H1 (cell line): ENCODE results near the gene MASP1. TPM values are rescaled to one million over a fixed set of nuclear protein-coding genes. Genes with fewer than 3 reads are reported as not detected.

ENCODE experiments used
- CTCF ChIA-PET: fragments of 300-600 bp; sonication (Branson Sonifier 250); formaldehyde crosslinking; loops from one replicate; lab custom pipeline; 2021; ENCODE audit not compliant: partially characterized antibody; lab: Charles Lee
- POLR2A ChIA-PET: fragments of 300-600 bp; sonication (Branson Sonifier 250); formaldehyde crosslinking; loops from one replicate; lab custom pipeline; 2021; ENCODE audit warnings: inconsistent platforms; ENCODE audit not compliant: partially characterized antibody; lab: Charles Lee
- DNase-seq, 2 experiments: peaks; one replicate each; pipeline versions ENCODE4 v3.0.0 to v3.0.0-alpha.2; 2010 to 2022; ENCODE audit warnings: low spot score in 2 of 2, low read depth in 1 of 2, mixed read lengths in 1 of 2
- FAIRE-seq: peaks from 2 replicates; lab custom pipeline; 2011; peaks lifted over from hg19 to GRCh38; lab: Jason Lieb, UNC
- H2AFZ ChIP-seq: 2 replicates; pipeline ENCODE4 v1.8.1; 2012; ENCODE audit warnings: low read length, inconsistent platforms
- H2AK5ac ChIP-seq: 2 replicates; pipeline ENCODE4 v1.6.1; 2013; ENCODE audit warnings: low read depth, low read length
- H2BK120ac ChIP-seq: replicated peaks from 2 replicates; pipeline ENCODE3; 2013; ENCODE audit warnings: low read depth, low read length, inconsistent platforms
- H2BK12ac ChIP-seq: 2 replicates; pipeline ENCODE4 v1.6.1; 2013; ENCODE audit warnings: low read depth, low read length
- H2BK15ac ChIP-seq: 2 replicates; pipeline ENCODE4 v1.6.1; 2013; ENCODE audit warnings: low read length
- H2BK20ac ChIP-seq: 2 replicates; pipeline ENCODE4 v1.6.1; 2013; ENCODE audit warnings: low read length
- H2BK5ac ChIP-seq: 2 replicates; pipeline ENCODE4 v1.6.1; 2013; ENCODE audit warnings: low read depth, low read length
- H3K14ac ChIP-seq: 2 replicates; pipeline ENCODE4 v1.6.1; 2013; ENCODE audit warnings: inconsistent platforms; ENCODE audit not compliant: insufficient read length
- H3K18ac ChIP-seq: 2 replicates; pipeline ENCODE4 v1.6.1; 2013; ENCODE audit warnings: low read length; ENCODE audit errors: extremely low read depth
- H3K23ac ChIP-seq: 2 replicates; pipeline ENCODE4 v1.6.1; 2013; ENCODE audit warnings: inconsistent platforms; ENCODE audit not compliant: insufficient read length
- H3K23me2 ChIP-seq: 2 replicates; pipeline ENCODE4 v1.6.1; 2013; ENCODE audit warnings: low read depth, low read length
- H3K27ac ChIP-seq: 2 replicates; pipeline ENCODE4 v1.6.1; 2011; ENCODE audit warnings: low read depth, low read length, inconsistent platforms
- H3K27me3 ChIP-seq, 4 experiments: replicated peaks in 1 of 4; 1 replicate in 1 of 4; 2 replicates in 3 of 4; pipeline versions ENCODE4 v1.6.1 to v1.8.1; 2011 to 2013; ENCODE audit warnings: low read length in 3 of 4, mild to moderate bottlenecking in 3 of 4, inconsistent platforms in 2 of 4, mixed read lengths in 2 of 4, moderate library complexity in 1 of 4; ENCODE audit not compliant: control insufficient read depth in 3 of 4, insufficient read depth in 3 of 4; ENCODE audit errors: extremely low read depth in 1 of 4
- H3K36me3 ChIP-seq, 4 experiments: 2 replicates each; pipeline versions ENCODE4 v1.6.1 to v1.8.1; 2011 to 2013; ENCODE audit warnings: mild to moderate bottlenecking in 4 of 4, low read length in 3 of 4, moderate library complexity in 2 of 4, control low read depth in 1 of 4, inconsistent platforms in 1 of 4; ENCODE audit not compliant: insufficient read depth in 4 of 4, control insufficient read depth in 2 of 4
- H3K4ac ChIP-seq: replicated peaks from 2 replicates; pipeline ENCODE3; 2013; ENCODE audit warnings: low read length, low read depth, mixed read lengths, inconsistent platforms; ENCODE audit not compliant: insufficient read length
- H3K4me1 ChIP-seq, 4 experiments: replicated peaks in 1 of 4; 1 replicate in 1 of 4; 2 replicates in 3 of 4; pipeline versions ENCODE4 v1.6.1 to v1.8.1; 2011 to 2013; ENCODE audit warnings: low read length in 3 of 4, inconsistent platforms in 2 of 4, mixed read lengths in 1 of 4; ENCODE audit not compliant: insufficient read depth in 4 of 4, control insufficient read depth in 3 of 4
- H3K4me2 ChIP-seq, 2 experiments: 2 replicates each; pipeline versions ENCODE4 v1.6.1 to v1.8.1; 2011 to 2013; ENCODE audit warnings: low read depth in 2 of 2, low read length in 2 of 2, control low read depth in 1 of 2, inconsistent platforms in 1 of 2, mild to moderate bottlenecking in 1 of 2; ENCODE audit not compliant: insufficient read depth in 1 of 2
- H3K4me3 ChIP-seq, 4 experiments: fragments of 200-600, 300-600 bp in 1 of 4; sonication (generic), shearing (Covaris generic), sonication (Bioruptor Twin) in 1 of 4; 2 replicates each; pipeline versions ENCODE4 v1.5.1 to v1.8.1; 2011 to 2016; ENCODE audit warnings: low read length in 4 of 4, low read depth in 3 of 4, control low read depth in 2 of 4, inconsistent platforms in 2 of 4, mild to moderate bottlenecking in 2 of 4, mixed read lengths in 1 of 4, moderate library complexity in 1 of 4; ENCODE audit not compliant: insufficient read depth in 2 of 4; ENCODE audit errors: extremely low read depth in 1 of 4
- H3K56ac ChIP-seq: replicated peaks from 2 replicates; pipeline ENCODE3; 2013; ENCODE audit warnings: low read depth, mild to moderate bottlenecking, mixed read lengths, low read length, inconsistent platforms; ENCODE audit not compliant: insufficient read length
- H3K79me1 ChIP-seq: 2 replicates; pipeline ENCODE4 v1.6.1; 2013; ENCODE audit warnings: low read depth, low read length, control low read depth
- H3K79me2 ChIP-seq, 2 experiments: 2 replicates each; pipeline versions ENCODE4 v1.6.1 to v1.8.1; 2012 to 2013; ENCODE audit warnings: low read length in 2 of 2, mild to moderate bottlenecking in 2 of 2, inconsistent platforms in 1 of 2; ENCODE audit not compliant: insufficient read depth in 2 of 2, control insufficient read depth in 1 of 2
- H3K9ac ChIP-seq, 4 experiments: replicated peaks in 1 of 4; 1 replicate in 1 of 4; 2 replicates in 3 of 4; pipeline versions ENCODE4 v1.6.1 to v1.8.1; 2011 to 2013; ENCODE audit warnings: low read depth in 3 of 4, low read length in 3 of 4, control low read depth in 2 of 4, mild to moderate bottlenecking in 2 of 4, moderate library complexity in 2 of 4, inconsistent platforms in 1 of 4; ENCODE audit errors: extremely low read depth in 1 of 4
- H3K9me3 ChIP-seq, 2 experiments: 2 replicates each; pipeline versions ENCODE4 v1.6.1 to v1.8.1; 2012 to 2013; ENCODE audit warnings: mild to moderate bottlenecking in 2 of 2, moderate library complexity in 2 of 2, control low read depth in 1 of 2, inconsistent platforms in 1 of 2, low read depth in 1 of 2, low read length in 1 of 2, mixed read lengths in 1 of 2; ENCODE audit not compliant: insufficient read depth in 2 of 2
- H4K20me1 ChIP-seq, 2 experiments: replicated peaks in 1 of 2; 2 replicates each; pipeline versions ENCODE3 to v1.8.1; 2011 to 2013; ENCODE audit warnings: inconsistent platforms in 2 of 2, low read length in 2 of 2, mild to moderate bottlenecking in 1 of 2; ENCODE audit not compliant: insufficient read depth in 2 of 2, control insufficient read depth in 1 of 2
- H4K5ac ChIP-seq: 2 replicates; pipeline ENCODE4 v1.6.1; 2013; ENCODE audit warnings: low read length, low read depth, mixed read lengths, inconsistent platforms; ENCODE audit not compliant: insufficient read length
- H4K8ac ChIP-seq: 2 replicates; pipeline ENCODE4 v1.8.0; 2013; ENCODE audit warnings: mild to moderate bottlenecking, moderate library complexity, low read length, inconsistent platforms; ENCODE audit not compliant: insufficient read depth; ENCODE audit errors: extremely low read depth
- H4K91ac ChIP-seq: replicated peaks from 2 replicates; pipeline ENCODE3; 2013; ENCODE audit warnings: low read length, mixed read lengths, inconsistent platforms; ENCODE audit not compliant: insufficient read length
- JUN ChIP-seq: IDR thresholded peaks from 2 replicates; pipeline ENCODE4 v1.6.1; 2011; ENCODE audit warnings: low read depth, mild to moderate bottlenecking, improper control_type of control experiment, low read length
- POLR2A ChIP-seq, 2 experiments: IDR thresholded peaks; 1 replicate in 1 of 2; 2 replicates in 1 of 2; pipeline ENCODE4 v1.6.1; 2011; ENCODE audit warnings: low read depth in 2 of 2, low read length in 2 of 2, mild to moderate bottlenecking in 2 of 2; ENCODE audit errors: control extremely low read depth in 1 of 2
- SIX5 ChIP-seq: IDR thresholded peaks from 2 replicates; pipeline ENCODE4 v1.6.1; 2011; ENCODE audit warnings: mild to moderate bottlenecking, low read depth, low read length
- WGBS, 2 experiments: shearing (Covaris generic) in 1 of 2; methylation state at CpG; one replicate each; pipeline versions ENCODE4 v1.1.6 to v1.1.7; 2013 to 2015; ENCODE audit warnings: low lambda C conversion rate in 2 of 2, mixed read lengths in 2 of 2, inconsistent platforms in 1 of 2, low coverage in 1 of 2, missing lambda C conversion rate in 1 of 2; ENCODE audit not compliant: insufficient replicate concordance in 2 of 2, insufficient coverage in 1 of 2, insufficient read length in 1 of 2; ENCODE audit errors: extremely low coverage in 1 of 2, missing lambda C conversion rate in 1 of 2; 5-methylcytosine and 5-hydroxymethylcytosine counted together
- polyA plus RNA-seq, 7 experiments: library from polyadenylated mRNA; depleted of rRNA in 3 of 7; stranded (reverse) in 5 of 7; unstranded in 2 of 7; fragments of >200 nt in 5 of 7; fragments of 200-250 nt in 2 of 7; gene quantifications; 1 replicate in 5 of 7; 2 replicates in 1 of 7; 4 replicates in 1 of 7; pipeline versions ENCODE4 v1.2.1 to v1.2.3, GENCODE V29; 2011 to 2013; ENCODE audit warnings: missing spikeins in 2 of 7, mixed read lengths in 2 of 7
- total RNA-seq: library from RNA; stranded (reverse); fragmentation: NEBNext Ultra II Directional; extraction: Animal tissue kit (Norgen Biotek cat#: 25700); gene quantifications from 2 replicates; pipeline ENCODE4 v1.2.1, GENCODE V29; 2021

Gene MASP1
- total and polyA plus RNA-seq, 2 of the 8 experiments (the other 6 are each of a cell fraction or from before 2014, with no cell fraction given), result 2.7 to 3.5 TPM

- H3K23me2 ChIP-seq, result no peaks in the 10 kb centered on the region
- no peak overlapping the region for H2BK5ac ChIP-seq
- POLR2A ChIA-PET, result interaction anchor here (0.6 to 2.1 kb wide), 3 partner anchors 10 to 307 kb away, joined by 3 to 5 read pairs (median 4); no protein-coding TSS in a partner anchor
- H2BK120ac ChIP-seq, result no peak overlapping the region
- CTCF ChIA-PET, result interaction anchor here (1.0 to 2.0 kb wide), 5 partner anchors 11 to 467 kb away, joined by 3 to 5 read pairs (median 3); no protein-coding TSS in a partner anchor
- H3K56ac ChIP-seq, result no peak overlapping the region
- no peak overlapping the region for H4K91ac ChIP-seq
- H2BK15ac ChIP-seq, result no peak overlapping the region
- WGBS, 2 experiments, result 93% methylated on average over 3 of the region's 3 CpGs; no CpG with 5 or more reads in 1 of the 2 experiments
- no peak overlapping the region for H3K9ac ChIP-seq
- no peak overlapping the region for H3K4ac ChIP-seq
- no peak overlapping the region for H3K27ac ChIP-seq
- 0 out of 2 replicates have a peak overlapping the region, but pooled peaks have one; percentile 28 for H2BK12ac ChIP-seq
- no peak overlapping the region for H3K18ac ChIP-seq
- peak overlapping the region; percentile 4; the same call in 1 of the 2 replicates for H2BK20ac ChIP-seq
- no peaks in the 10 kb centered on the region for H3K79me2 ChIP-seq
- H4K5ac ChIP-seq, result no peak overlapping the region
- FAIRE-seq (no peak), DNase-seq (no peak)
- H4K8ac ChIP-seq, result no peak overlapping the region
- H2AK5ac ChIP-seq, result no peak overlapping the region
- no peak overlapping the region for H3K4me2 ChIP-seq
- no peak overlapping the region for H2AFZ ChIP-seq
- H3K23ac ChIP-seq, result no peak overlapping the region
- peaks cover 9 to 11% of the 10 kb centered on the region in 2 experiments for H3K9me3 ChIP-seq
- H3K4me1 ChIP-seq, result peaks cover 3 to 14% (median 7%) of the 10 kb centered on the region in 4 experiments; a peak in 4 of 7 replicates
- H3K79me1 ChIP-seq, result no peaks in the 10 kb centered on the region
- no peaks in the 10 kb centered on the region for H4K20me1 ChIP-seq
- H3K4me3 ChIP-seq, result no peak overlapping the region
- no peaks in the 10 kb centered on the region for H3K27me3 ChIP-seq
- no peak overlapping the region for H3K14ac ChIP-seq
- H3K36me3 ChIP-seq, result 0 out of 8 replicates have a peak, but pooled peaks cover 0 to 3% (median 0%) of the 10 kb centered on the region in 4 experiments
- TF ChIP-seq JUN (no peak), POLR2A (IDR thresholded peaks at IDR 0.05; ENCODE audit: control extremely low read depth in 1 of 2, low read depth in 2 of 2, low read length in 2 of 2) (no peak), SIX5 (no peak)
Measured at GRCh38 chr3:187212196-187212545, 79.4 kb downstream of the MASP1 start.
